Epithelial cell of proximal tubule (primary cell): ENCODE measurements around the gene SEMA4A. TPM values are rescaled to one million over a fixed set of nuclear protein-coding genes. Genes with fewer than 3 reads are reported as not detected.

Experiments used
- DNase-seq: peaks from one replicate; pipeline ENCODE4 v3.0.0-alpha.2; 2011; ENCODE audit warnings: low read depth
- H3K4me3 ChIP-seq: 2 replicates; pipeline ENCODE4 v1.5.1; 2011; ENCODE audit warnings: low read depth, mild to moderate bottlenecking, low read length
- total RNA-seq: library from RNA; depleted of rRNA; stranded (reverse); fragments of >200 nt; gene quantifications from 2 replicates; pipeline ENCODE4 v1.2.3, GENCODE V29; 2015
- TF ChIP-seq, protein P1 (sequence below): conservative IDR thresholded peaks from 2 replicates; pipeline ENCODE4 v1.5.1; 2012; ENCODE audit warnings: low read depth, mild to moderate bottlenecking, low read length

SEMA4A gene
- total RNA-seq, 1 donor from 2014 or later, result 3.5 TPM

DNA sequence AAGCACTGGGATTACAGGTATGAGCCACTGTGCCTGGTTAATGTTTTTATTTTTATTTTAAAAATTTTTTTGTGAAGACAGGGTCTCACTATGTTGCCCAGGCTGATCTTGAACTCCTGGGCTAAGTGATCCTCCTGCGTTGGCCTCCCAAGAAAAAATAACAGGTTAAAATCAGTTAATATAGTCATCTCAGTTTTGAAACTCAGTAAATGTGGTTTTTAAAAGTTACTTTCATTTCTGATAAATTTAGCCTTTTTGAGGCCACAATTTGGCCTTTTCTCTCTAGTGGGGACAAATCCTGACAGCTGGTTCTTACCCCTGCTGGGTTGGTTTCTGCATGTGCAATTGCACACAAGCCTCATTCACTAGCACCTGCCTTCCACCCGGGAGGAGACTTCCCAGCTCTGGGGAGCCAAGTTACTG lies 72.7 kb downstream of the SEMA4A start:
- no peak overlapping the region for H3K4me3 ChIP-seq
- DNase-seq, result no peak
- TF ChIP-seq, protein P1, sequence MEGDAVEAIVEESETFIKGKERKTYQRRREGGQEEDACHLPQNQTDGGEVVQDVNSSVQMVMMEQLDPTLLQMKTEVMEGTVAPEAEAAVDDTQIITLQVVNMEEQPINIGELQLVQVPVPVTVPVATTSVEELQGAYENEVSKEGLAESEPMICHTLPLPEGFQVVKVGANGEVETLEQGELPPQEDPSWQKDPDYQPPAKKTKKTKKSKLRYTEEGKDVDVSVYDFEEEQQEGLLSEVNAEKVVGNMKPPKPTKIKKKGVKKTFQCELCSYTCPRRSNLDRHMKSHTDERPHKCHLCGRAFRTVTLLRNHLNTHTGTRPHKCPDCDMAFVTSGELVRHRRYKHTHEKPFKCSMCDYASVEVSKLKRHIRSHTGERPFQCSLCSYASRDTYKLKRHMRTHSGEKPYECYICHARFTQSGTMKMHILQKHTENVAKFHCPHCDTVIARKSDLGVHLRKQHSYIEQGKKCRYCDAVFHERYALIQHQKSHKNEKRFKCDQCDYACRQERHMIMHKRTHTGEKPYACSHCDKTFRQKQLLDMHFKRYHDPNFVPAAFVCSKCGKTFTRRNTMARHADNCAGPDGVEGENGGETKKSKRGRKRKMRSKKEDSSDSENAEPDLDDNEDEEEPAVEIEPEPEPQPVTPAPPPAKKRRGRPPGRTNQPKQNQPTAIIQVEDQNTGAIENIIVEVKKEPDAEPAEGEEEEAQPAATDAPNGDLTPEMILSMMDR, result no peak

DNA sequence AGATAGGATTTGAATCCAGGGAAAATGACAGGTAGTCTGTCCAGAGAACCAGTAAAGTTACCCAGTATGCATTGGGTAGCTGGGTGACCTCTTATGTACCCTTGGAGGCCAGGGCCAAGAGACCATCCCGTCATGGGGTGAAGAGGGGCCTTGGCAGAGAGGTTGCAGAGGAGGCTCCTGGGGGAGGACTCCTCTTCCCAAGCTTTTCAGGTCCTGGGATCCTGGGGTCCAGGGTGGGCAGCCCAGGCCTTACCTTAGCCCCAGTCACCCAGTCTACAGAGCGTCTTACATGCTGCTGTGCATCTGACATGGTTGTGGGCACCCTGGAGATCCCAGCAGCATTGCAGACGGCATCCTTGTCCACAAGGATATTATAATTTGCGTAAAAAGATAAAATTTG lies 73.4 kb downstream of the SEMA4A start:
- no peak overlapping the region for H3K4me3 ChIP-seq
- TF ChIP-seq, protein P1, result no peak
- no peak for DNase-seq

Other genes with a start within 250 kb of the SEMA4A start
- 16.3 and 17.6 TPM in 2 replicates for gene RIT1, start 242.2 kb upstream of the SEMA4A start, total RNA-seq
- gene KHDC4, start 219.2 kb upstream of the SEMA4A start, total RNA-seq, result 30.8 and 36.7 TPM in 2 replicates
- not detected in 2 replicates for gene RXFP4, start 211.9 kb upstream of the SEMA4A start, total RNA-seq
- gene ARHGEF2, start 175.0 kb upstream of the SEMA4A start, total RNA-seq, result 62.5 and 89.7 TPM in 2 replicates
- gene SSR2, start 132.6 kb upstream of the SEMA4A start, total RNA-seq, result 450 and 635 TPM in 2 replicates
- gene UBQLN4, start 99.8 kb upstream of the SEMA4A start, total RNA-seq, result 28.2 and 29.7 TPM in 2 replicates
- 94.8 and 97.0 TPM in 2 replicates for gene LAMTOR2, start 98.8 kb upstream of the SEMA4A start, total RNA-seq
- 17.8 and 47.5 TPM in 2 replicates for gene RAB25, start 92.4 kb upstream of the SEMA4A start, total RNA-seq
- 14.8 and 19.0 TPM in 2 replicates for gene MEX3A, start 71.1 kb upstream of the SEMA4A start, total RNA-seq
- 358 and 433 TPM in 2 replicates for gene LMNA, start 38.9 kb upstream of the SEMA4A start, total RNA-seq
- 7.4 and 16.6 TPM in 2 replicates for gene SLC25A44, start 40.5 kb downstream of the SEMA4A start, total RNA-seq
- 112 and 131 TPM in 2 replicates for gene PMF1, start 59.4 kb downstream of the SEMA4A start, total RNA-seq
- gene BGLAP, start 88.6 kb downstream of the SEMA4A start, total RNA-seq, result 0.29 TPM in 1 of 2 replicates, not detected in the other
- 1.4 and 1.5 TPM in 2 replicates for gene PAQR6, start 94.5 kb downstream of the SEMA4A start, total RNA-seq
- gene SMG5, start 129.2 kb downstream of the SEMA4A start, total RNA-seq, result 77.4 and 96.9 TPM in 2 replicates
- 2.1 and 3.9 TPM in 2 replicates for gene TMEM79, start 130.7 kb downstream of the SEMA4A start, total RNA-seq
- gene GLMP, start 142.1 kb downstream of the SEMA4A start, total RNA-seq, result 47.9 and 66.3 TPM in 2 replicates
- gene VHLL, start 145.7 kb downstream of the SEMA4A start, total RNA-seq, result not detected in 2 replicates
- gene CCT3, start 184.7 kb downstream of the SEMA4A start, total RNA-seq, result 358 and 726 TPM in 2 replicates
- 0.36 and 0.69 TPM in 2 replicates for gene TSACC, start 184.9 kb downstream of the SEMA4A start, total RNA-seq
- gene RHBG, start 215.6 kb downstream of the SEMA4A start, total RNA-seq, result 0.14 TPM in 1 of 2 replicates, not detected in the other